Endothelial cell of umbilical vein (primary cell): ENCODE measurements around the gene RPS2. TPM values are rescaled to one million over a fixed set of nuclear protein-coding genes. Genes with fewer than 3 reads are reported as not detected.

Source experiments
- BruUV-seq: library from RNA; stranded (reverse); fragments of 400-500 nt; replicated peaks from 2 replicates; lab custom pipeline; 2021; lab: Mats Ljungman, UMichigan
- CTCF ChIA-PET: fragments of 300-600, 350-600 bp; sonication (Branson Sonifier 250); formaldehyde crosslinking; loops from one replicate; lab custom pipeline; 2021; ENCODE audit warnings: antibody characterized with exemption, inconsistent platforms; lab: Charles Lee
- POLR2A ChIA-PET: fragments of 300-600, 350-600 bp; sonication (Branson Sonifier 250); formaldehyde crosslinking; loops from one replicate; lab custom pipeline; 2021; ENCODE audit warnings: antibody characterized with exemption, inconsistent platforms; lab: Charles Lee
- DNase-seq: peaks from one replicate; pipeline ENCODE4 v3.0.0-alpha.2; 2011; ENCODE audit warnings: low read depth, low spot score
- FAIRE-seq: peaks from 2 replicates; lab custom pipeline; 2011; peaks lifted over from hg19 to GRCh38; lab: Jason Lieb, UNC
- H2AFZ ChIP-seq: 2 replicates; pipeline ENCODE4 v1.6.0; 2012; ENCODE audit warnings: low read depth, low read length, control low read depth, inconsistent platforms
- H3K27ac ChIP-seq: 2 replicates; pipeline ENCODE4 v1.5.1; 2011; ENCODE audit warnings: low read depth, mild to moderate bottlenecking, control low read depth, low read length, moderate library complexity; ENCODE audit not compliant: insufficient read depth
- H3K27me3 ChIP-seq, 2 experiments: 2 replicates each; pipeline versions ENCODE4 v1.6.0 to v1.6.1; 2011; ENCODE audit warnings: low read length in 2 of 2, mixed read lengths in 1 of 2; ENCODE audit not compliant: control insufficient read depth in 2 of 2, insufficient read depth in 2 of 2
- H3K36me3 ChIP-seq, 2 experiments: 2 replicates in 1 of 2; 3 replicates in 1 of 2; pipeline ENCODE4 v1.5.1; 2011; ENCODE audit warnings: low read length in 2 of 2, mild to moderate bottlenecking in 1 of 2, moderate library complexity in 1 of 2; ENCODE audit not compliant: control insufficient read depth in 2 of 2, insufficient read depth in 2 of 2; ENCODE audit errors: extremely low read depth in 1 of 2
- H3K4me1 ChIP-seq: 3 replicates; pipeline ENCODE4 v1.5.1; 2011; ENCODE audit warnings: mild to moderate bottlenecking, low read length; ENCODE audit not compliant: control insufficient read depth, insufficient read depth; ENCODE audit errors: extremely low read depth
- H3K4me2 ChIP-seq: 2 replicates; pipeline ENCODE4 v1.6.1; 2011; ENCODE audit warnings: low read length, control low read depth, mixed read lengths; ENCODE audit not compliant: insufficient read depth
- H3K4me3 ChIP-seq, 3 experiments: fragments of 200-600 bp in 1 of 3; sonication (generic), shearing (Covaris generic) in 1 of 3; replicated peaks in 1 of 3; 2 replicates each; pipeline ENCODE4 v1.5.1; 2011 to 2016; ENCODE audit warnings: control low read depth in 3 of 3, low read length in 3 of 3, mild to moderate bottlenecking in 2 of 3, inconsistent platforms in 1 of 3, low read depth in 1 of 3, moderate library complexity in 1 of 3; ENCODE audit not compliant: insufficient read depth in 1 of 3
- H3K79me2 ChIP-seq: 2 replicates; pipeline ENCODE4 v1.6.0; 2012; ENCODE audit warnings: low read length, inconsistent platforms; ENCODE audit not compliant: control insufficient read depth, insufficient read depth
- H3K9ac ChIP-seq: replicated peaks from 2 replicates; pipeline ENCODE3; 2011; ENCODE audit warnings: low read length, control low read depth; ENCODE audit not compliant: insufficient read depth; ENCODE audit errors: extremely low read depth
- H3K9me1 ChIP-seq: replicated peaks from 3 replicates; pipeline ENCODE4 v1.6.0; 2011; ENCODE audit warnings: mild to moderate bottlenecking, low read length; ENCODE audit not compliant: control insufficient read depth, insufficient read depth; ENCODE audit errors: extremely low read depth
- H3K9me3 ChIP-seq: replicated peaks from 2 replicates; pipeline ENCODE4 v1.5.1; 2012; ENCODE audit warnings: low read length, inconsistent platforms; ENCODE audit not compliant: control insufficient read depth, insufficient read depth
- H4K20me1 ChIP-seq: replicated peaks from 2 replicates; pipeline ENCODE3; 2011; ENCODE audit warnings: mild to moderate bottlenecking, low read length; ENCODE audit not compliant: control insufficient read depth, insufficient read depth; ENCODE audit errors: extremely low read depth
- CTCF ChIP-seq, 2 donors: IDR thresholded peaks; 1 replicate in 1 of 2; 2 replicates in 1 of 2; pipeline ENCODE4 v1.5.1; 2011; ENCODE audit warnings: low read length in 2 of 2, mild to moderate bottlenecking in 2 of 2, moderate library complexity in 2 of 2, control low read depth in 1 of 2, inconsistent platforms in 1 of 2, low read depth in 1 of 2; ENCODE audit not compliant: insufficient read depth in 1 of 2; ENCODE audit errors: extremely low read depth in 1 of 2
- EZH2 ChIP-seq: IDR thresholded peaks from 2 replicates; pipeline ENCODE4 v1.6.1; 2012; ENCODE audit warnings: borderline replicate concordance, low read depth, mild to moderate bottlenecking, moderate library complexity, low read length, inconsistent platforms; ENCODE audit not compliant: severe bottlenecking
- FOS ChIP-seq: IDR thresholded peaks from 2 replicates; pipeline ENCODE4 v1.6.1; 2011; ENCODE audit warnings: mild to moderate bottlenecking, low read length, moderate library complexity, borderline replicate concordance; ENCODE audit not compliant: insufficient read depth
- GATA2 ChIP-seq: IDR thresholded peaks from 2 replicates; pipeline ENCODE4 v1.7.0; 2011; ENCODE audit warnings: low read depth, mild to moderate bottlenecking, moderate library complexity, mixed read lengths, low read length; ENCODE audit not compliant: insufficient read length, insufficient read depth
- JUN ChIP-seq: IDR thresholded peaks from 2 replicates; pipeline ENCODE4 v1.6.1; 2011; ENCODE audit warnings: borderline replicate concordance, low read depth; ENCODE audit not compliant: insufficient read length, insufficient read depth
- MAX ChIP-seq: IDR thresholded peaks from 2 replicates; pipeline ENCODE4 v1.6.1; 2011; ENCODE audit not compliant: insufficient read depth, insufficient read length
- MYC ChIP-seq: IDR thresholded peaks from one replicate; pipeline ENCODE4 v1.6.1; 2011; ENCODE audit warnings: mild to moderate bottlenecking, low read depth, low read length
- POLR2A ChIP-seq: IDR thresholded peaks from 2 replicates; pipeline ENCODE4 v1.6.1; 2012; ENCODE audit warnings: low read depth, mild to moderate bottlenecking, control low read depth, low read length
- POLR2AphosphoS5 ChIP-seq: IDR thresholded peaks from 2 replicates; pipeline ENCODE4 v1.6.1; 2012; ENCODE audit warnings: low read depth, mild to moderate bottlenecking, control low read depth, low read length, moderate library complexity; ENCODE audit not compliant: insufficient read depth
- dilution Hi-C: fragments of 300-500 bp; cut with MboI; formaldehyde crosslinking; loops from one replicate; pipeline ENCODE4 v1.15.0; 2019; ENCODE audit warnings: low sequenced_read_pairs; ENCODE audit not compliant: extremely low pct_ligation_motif_present
- intact Hi-C: fragments of 100-400 bp; cut with micrococcal nuclease; formaldehyde crosslinking; loops from one replicate; pipeline ENCODE4 v1.10.0; 2022
- polyA plus RNA-seq, 4 experiments: library from polyadenylated mRNA; depleted of rRNA in 3 of 4; stranded (reverse) in 3 of 4; unstranded in 1 of 4; fragments of >200 nt; gene quantifications; 2 replicates each; pipeline versions ENCODE4 v1.2.1 to v1.2.3, GENCODE V29; 2011 to 2012; ENCODE audit warnings: missing spikeins in 1 of 4
- total RNA-seq: library from RNA; stranded (reverse); gene quantifications from 2 replicates; pipeline ENCODE4 v1.2.3, GENCODE V29; 2021

Gene RPS2
- total and polyA plus RNA-seq, 2 donors (not counting 3 experiments of a cell fraction or from before 2014, with no cell fraction given), result 2,793 to 9,021 TPM

DNA sequence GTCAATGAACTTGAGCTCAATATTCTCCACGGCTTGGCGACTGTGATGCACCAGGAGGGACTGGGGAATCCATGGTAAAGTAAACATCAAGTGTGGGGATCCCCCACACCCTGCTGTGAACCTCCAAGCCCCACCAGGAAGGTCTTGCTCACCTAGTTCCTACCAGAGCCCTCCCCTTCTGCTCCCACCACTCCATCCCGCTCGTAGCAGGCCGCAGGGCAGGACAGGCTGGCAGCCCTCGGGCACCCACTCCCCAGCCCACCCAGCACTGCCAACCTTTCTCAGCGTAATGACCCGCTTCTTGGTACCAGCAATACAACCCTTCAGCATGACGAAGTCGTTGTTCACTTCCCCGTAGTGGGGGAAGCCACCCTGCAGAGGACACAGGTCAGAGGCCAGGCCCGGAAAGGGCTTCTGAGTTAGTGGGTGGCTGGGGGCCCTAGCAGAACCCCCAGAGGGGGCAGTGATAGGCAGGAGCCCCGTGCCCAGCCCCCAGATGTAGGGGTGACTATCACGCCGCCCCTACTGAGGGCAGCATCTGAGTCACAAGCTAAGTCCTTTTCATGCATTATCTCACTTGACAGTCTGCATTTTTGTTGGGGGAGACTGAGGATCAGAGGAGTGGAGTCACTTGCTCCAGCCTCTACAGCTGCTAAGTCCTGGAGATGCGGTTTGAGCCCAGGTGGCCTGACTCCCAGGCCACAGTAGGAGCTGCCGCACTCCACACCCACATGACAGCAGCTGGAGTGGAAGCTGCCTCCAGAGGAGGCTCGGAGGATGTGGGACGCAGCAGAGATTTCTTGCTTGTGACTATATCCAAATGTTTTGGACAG is 18.9 kb downstream of the RPS2 start:
- no peaks in the 10 kb centered on the region for H3K9me3 ChIP-seq
- TF ChIP-seq MYC (no peak), POLR2A (no peak), MAX (no peak), EZH2 (no peak), POLR2AphosphoS5 (no peak), CTCF (IDR thresholded peaks at IDR 0.05; ENCODE audit: extremely low read depth in 1 of 2, insufficient read depth in 1 of 2, low read depth in 1 of 2, low read length in 2 of 2) (no peak), GATA2 (no peak), JUN (no peak), FOS (no peak)
- BruUV-seq, result no TSS peak
- H3K9me1 ChIP-seq, result no peaks in the 10 kb centered on the region
- H4K20me1 ChIP-seq, result no peaks in the 10 kb centered on the region
- dilution Hi-C loops (no loop called here), intact Hi-C loops (no loop called here)
- no peak overlapping the region for H2AFZ ChIP-seq
- FAIRE-seq (no peak), DNase-seq (no peak)
- no peaks in the 10 kb centered on the region for H3K79me2 ChIP-seq
- H3K4me1 ChIP-seq, result peaks cover 12% of the 10 kb centered on the region
- ChIA-PET CTCF (interaction anchor here (0.6 to 1.8 kb wide), 5 partner anchors 11 to 195 kb away, joined by 4 to 9 read pairs (median 5); no protein-coding TSS in a partner anchor), POLR2A (interaction anchor here (1.7 kb wide), 1 partner anchor 19 kb away, joined by 7 read pairs; the partner anchor contains the start of gene RPS2)
- no peaks in the 10 kb centered on the region for H3K27me3 ChIP-seq
- H3K4me2 ChIP-seq, result no peak overlapping the region
- H3K4me3 ChIP-seq, result no peak overlapping the region
- H3K36me3 ChIP-seq, result no peaks in the 10 kb centered on the region
- no peak overlapping the region for H3K9ac ChIP-seq
- H3K27ac ChIP-seq, result no peak overlapping the region
